GM13977 (cell line): ENCODE measurements around the gene TPRN.

Experiments used
- DNase-seq: peaks from one replicate; pipeline ENCODE4 v3.0.0; 2012; ENCODE audit warnings: low spot score
- CTCF ChIP-seq: IDR thresholded peaks from 2 replicates; pipeline ENCODE4 v1.5.1; 2012; ENCODE audit warnings: mild to moderate bottlenecking, control low read depth; ENCODE audit not compliant: insufficient read depth; ENCODE audit errors: extremely low read depth, missing control alignments
- in situ Hi-C: fragments of 300-500 bp; cut with MboI; formaldehyde crosslinking; loops from one replicate; pipeline ENCODE4 v1.12.0; 2022; ENCODE audit warnings: low sequenced_read_pairs, low pct_unique_long_range_greater_than_20kb, mixed read lengths, inconsistent platforms; ENCODE audit not compliant: unreplicated experiment

The TPRN gene

GRCh38 chr9:137198902-137199283, 1.6 kb downstream of the TPRN start:
- in situ Hi-C loops, result no loop called here
- DNase-seq, result no peak
- no peak for TF ChIP-seq CTCF

GRCh38 chr9:137198051-137198901, 2.3 kb downstream of the TPRN start:
- DNase-seq, result no peak
- in situ Hi-C loops, result no loop called here
- no peak for TF ChIP-seq CTCF

- TF ChIP-seq CTCF, result no peak
- in situ Hi-C loops, result no loop called here
- DNase-seq, result no peak
These were observed 4.9 kb downstream of the TPRN start for GRCh38 chr9:137195525-137196220.

- in situ Hi-C loops, result no loop called here
- no peak for DNase-seq
- no peak for TF ChIP-seq CTCF
These were observed 5.6 kb downstream of the TPRN start for GRCh38 chr9:137194909-137195308.

- in situ Hi-C loops, result no loop called here
- no peak for TF ChIP-seq CTCF
These were observed 6.2 kb downstream of the TPRN start for GRCh38 chr9:137194388-137194787.

GRCh38 chr9:137193771-137194170, 6.8 kb downstream of the TPRN start:
- no peak for DNase-seq
- no peak for TF ChIP-seq CTCF
- in situ Hi-C loops, result no loop called here

More at GRCh38 chr9:137194388-137194787, 6.2 kb downstream of the TPRN start:
- DNase-seq, result no peak
